Right renal cortex interstitium (tissue), 3 donors: ENCODE data around the gene ROM1. TPM values are rescaled to one million over a fixed set of nuclear protein-coding genes. Genes with fewer than 3 reads are reported as not detected.
A peak's percentile ranks its signal among the peaks of the same experiment; 100 is the strongest.
"Not testable (repeated sequence)": the region's sequence is repeated elsewhere in the genome, so short reads cannot be mapped to it uniquely, and the experiment has no call there.

Source experiments
- DNase-seq, 3 donors: peaks; one replicate each; pipeline ENCODE4 v3.0.0-alpha.2; 2013; ENCODE audit warnings: low read depth in 3 of 3, low spot score in 2 of 3
- polyA plus RNA-seq, 3 donors: library from polyadenylated mRNA; unstranded; fragments of 120-200 nt; gene quantifications; one replicate each; pipeline ENCODE4 v1.2.1, GENCODE V29; 2013; ENCODE audit not compliant: insufficient read length in 3 of 3

Gene ROM1
- polyA plus RNA-seq, 3 donors = 2.7 to 3.6 (median 3.6) TPM

DNA sequence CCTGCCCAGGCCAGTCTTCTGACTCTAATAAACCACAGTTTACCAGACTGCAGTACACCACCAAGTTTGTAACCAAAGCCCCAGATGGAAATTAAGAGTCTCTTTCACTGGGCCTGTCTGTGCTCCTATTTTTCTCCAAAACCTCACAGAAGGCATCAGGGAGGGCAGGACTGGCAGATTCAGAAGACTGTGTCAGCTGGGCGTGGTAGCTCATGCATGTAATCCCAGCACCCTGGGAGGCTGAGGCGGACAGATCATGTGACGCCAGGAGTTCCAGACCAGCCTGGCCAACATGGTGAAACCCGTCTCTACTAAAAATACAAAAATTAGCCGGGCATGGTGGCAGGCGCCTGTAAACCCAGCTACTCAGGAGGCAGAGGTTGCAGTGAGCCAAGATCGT is 27.7 kb upstream of the ROM1 start:
- not testable (repeated sequence) for DNase-seq

DNA sequence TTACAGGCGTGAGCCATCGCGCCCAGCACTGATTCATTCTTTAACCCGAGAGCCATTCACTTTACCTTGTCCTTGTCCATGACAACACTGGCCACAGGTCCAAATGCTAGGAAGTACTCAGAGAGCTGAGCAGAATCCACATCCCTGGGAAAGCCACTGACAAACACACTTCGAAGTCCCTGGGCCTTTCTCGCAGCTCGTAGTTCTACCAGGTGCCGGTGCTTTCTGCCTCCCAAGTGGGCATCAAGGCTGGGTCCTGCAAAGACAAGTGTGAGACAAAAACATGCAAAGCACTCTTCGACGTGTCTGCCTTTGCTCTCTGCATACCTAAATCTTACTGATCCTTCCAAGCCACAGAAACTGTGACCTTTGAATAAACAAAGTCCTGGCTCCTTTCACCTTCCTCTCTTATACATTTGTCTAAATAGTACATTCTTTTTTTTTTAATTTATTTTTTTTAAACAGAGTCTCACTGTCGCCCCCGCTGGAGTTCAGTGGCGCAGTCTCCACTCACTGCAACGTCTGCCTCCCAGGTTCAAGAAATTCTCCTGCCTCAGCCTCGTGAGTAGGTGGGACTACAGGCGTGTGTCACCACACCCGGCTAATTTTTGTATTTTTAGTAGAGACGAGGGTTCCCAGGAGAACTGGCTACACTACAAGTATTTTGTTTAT is 24.0 kb upstream of the ROM1 start:
- no peak for DNase-seq

DNA sequence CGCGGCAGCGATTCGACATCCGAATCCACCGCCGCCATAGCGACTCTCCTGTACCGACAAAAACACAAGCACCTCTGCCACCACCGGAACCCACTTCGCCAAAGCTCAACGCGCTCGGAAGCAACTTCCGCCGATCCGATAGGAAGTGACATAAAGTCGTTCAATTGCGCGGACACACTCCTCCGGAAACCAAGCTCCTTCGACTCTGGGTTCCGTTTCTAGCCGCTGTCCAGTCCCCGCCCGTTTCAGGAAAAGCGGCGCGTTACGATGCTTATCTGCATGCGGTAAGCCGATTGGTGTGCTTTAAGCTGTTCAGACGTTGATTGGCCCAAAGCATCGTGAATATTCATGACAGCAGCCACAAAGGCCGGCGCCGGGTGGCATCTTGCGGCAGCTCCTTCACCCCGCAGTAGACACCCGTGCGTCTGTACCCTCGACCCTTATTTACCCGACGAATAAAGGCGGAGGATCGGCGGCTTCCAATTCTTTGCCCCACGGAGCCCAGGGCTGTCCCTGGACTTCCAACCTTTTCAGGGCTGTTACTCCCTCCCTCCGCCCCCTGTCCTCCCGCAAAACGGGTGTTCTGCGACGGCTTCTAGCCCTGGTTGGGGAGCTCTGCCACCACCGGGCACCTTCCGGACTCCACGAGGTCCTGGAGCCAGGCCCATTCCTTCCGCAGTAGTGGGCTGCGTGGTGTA is 21.5 kb upstream of the ROM1 start, which contains the start of gene TUT1:
TSS of gene TUT1 (minus strand) at position 76 of the 698 bp plus-strand sequence. CDS start at position 38, 38 bp downstream.
- DNase-seq = peak; percentile 95 to 97 (median 97)

DNA sequence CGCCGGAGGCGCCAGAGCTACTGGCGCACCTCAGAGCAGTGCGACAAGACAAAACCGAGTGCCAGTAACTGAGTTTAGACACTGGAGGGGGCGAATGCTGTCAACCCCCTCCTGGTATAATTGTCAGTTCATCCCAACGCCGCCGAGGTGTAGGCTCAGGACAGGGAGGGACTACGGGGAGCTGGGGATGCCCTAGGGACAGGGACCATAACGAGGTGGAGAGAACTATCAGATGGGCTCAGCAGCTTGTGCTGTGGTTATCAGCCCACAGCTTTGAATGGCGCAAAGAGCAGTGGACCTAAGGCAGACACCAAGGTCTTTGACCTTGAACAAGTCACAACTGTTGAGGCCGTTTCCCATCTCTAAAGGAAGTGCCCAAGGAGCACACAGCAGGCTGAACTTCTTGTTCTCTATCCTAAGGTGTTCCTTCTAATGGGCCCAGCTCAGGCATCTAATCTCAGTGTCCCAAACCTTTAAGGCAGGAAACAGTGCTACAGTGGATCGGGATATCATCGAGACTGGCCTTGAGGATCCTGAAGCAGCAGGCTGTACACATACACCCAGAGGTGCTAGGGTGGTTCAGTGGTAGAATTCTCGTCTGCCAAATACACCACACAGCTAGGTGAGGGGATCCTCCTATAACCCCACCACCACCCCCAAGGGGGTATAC is 20.8 kb upstream of the ROM1 start:
- DNase-seq = no peak

DNA sequence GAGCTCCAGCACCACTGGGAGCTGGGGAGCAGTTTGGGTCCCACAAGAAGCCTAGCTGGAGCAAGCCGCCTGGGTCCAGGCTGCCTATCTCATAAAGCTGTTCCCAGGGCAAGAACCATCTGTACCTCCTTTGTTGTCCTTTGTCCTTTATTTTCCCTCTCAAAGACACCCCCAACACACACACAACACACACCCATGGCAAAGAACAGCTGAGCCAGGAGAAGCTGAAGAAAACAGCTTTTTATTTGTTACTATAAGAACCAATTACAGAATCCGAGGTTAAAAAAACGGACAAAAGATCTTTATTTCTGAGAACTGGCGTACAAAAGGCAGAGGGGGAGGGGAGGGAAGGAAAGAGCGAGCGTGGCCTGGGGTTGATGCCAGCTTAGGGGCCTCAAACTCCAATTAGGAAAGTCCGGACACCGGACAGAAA is 20.1 kb upstream of the ROM1 start:
- DNase-seq = no peak

DNA sequence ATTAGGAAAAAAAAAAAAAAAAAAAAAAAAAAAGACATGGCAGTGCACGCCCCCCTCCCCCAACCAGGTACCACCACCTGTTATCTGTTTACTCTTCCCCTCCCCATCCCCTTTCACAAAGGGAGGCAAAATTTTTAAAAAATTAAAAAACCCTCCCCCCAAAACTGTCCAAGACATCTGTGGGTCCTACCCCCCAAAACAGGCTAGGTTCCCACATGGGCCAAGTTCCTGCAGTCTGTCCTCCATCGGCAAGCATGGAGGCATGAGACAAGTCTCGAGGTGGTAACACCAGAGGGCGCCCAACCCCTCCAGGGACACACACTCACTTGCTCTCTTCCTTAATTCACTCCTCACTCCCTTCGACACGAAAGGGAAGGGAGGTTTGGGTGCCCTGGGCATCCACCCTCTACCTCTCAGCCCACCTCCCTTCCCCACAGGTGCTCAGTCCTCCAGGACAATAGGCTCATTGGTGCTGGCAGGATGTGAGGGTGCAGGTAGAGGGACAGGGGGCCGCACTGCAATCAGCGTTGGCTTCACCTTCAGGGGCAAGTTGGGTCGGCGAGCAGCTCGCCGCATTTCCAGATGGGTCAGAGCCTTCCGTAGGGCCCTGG is 19.5 kb upstream of the ROM1 start:
- no peak for DNase-seq

DNA sequence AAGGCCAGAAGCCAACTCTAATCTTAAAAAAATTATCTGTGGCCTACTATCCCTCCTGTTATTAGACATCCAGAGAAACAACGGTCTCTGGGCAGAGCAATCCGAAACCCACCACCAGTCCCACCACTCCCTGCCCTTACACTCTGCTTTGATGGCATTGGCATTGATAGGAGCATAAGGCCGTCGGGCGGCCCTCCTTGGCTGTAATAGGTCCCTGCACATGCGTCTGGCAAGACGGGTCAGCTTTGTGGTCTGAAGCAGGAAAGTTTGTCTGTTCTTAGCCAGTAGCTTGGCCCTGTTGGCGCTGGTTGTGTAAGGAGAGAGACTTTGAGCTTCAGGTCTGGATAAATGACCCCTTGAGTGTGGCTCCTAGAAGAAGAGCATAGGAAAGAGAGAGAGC is 17.9 kb upstream of the ROM1 start:
- DNase-seq = no peak

DNA sequence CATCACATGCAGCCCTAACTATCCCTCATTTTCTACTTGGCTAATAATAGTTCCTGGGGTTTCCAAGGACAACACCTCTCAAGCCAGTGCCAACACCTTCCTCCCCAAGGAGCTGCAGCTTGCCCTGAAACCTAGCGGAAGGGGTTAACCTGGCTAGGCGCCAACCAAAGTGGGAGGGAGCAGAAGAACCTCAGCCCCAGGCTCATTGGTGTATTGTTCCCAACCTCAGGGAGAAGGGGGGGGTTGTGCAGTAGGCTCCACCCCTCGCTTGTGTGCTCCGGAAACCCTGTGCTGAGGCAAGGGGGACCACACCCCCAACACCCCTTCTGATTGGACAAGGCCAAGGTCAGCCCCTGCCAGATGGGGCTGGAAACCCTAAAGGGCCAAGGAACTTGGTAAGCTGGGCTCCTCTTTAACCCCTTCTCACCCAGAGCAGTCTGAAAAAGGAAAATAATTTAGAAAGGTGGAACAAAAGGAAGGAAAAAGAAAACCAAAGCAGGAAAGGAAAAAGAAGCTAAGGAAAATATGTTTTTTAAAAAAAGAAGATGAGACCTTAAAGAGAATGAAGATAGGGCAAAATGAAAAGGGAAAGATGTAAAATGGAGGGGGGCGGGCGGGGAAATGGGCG is 13.9 kb upstream of the ROM1 start:
- DNase-seq = peak in 2 of 3 donors; percentile 86 to 91

DNA sequence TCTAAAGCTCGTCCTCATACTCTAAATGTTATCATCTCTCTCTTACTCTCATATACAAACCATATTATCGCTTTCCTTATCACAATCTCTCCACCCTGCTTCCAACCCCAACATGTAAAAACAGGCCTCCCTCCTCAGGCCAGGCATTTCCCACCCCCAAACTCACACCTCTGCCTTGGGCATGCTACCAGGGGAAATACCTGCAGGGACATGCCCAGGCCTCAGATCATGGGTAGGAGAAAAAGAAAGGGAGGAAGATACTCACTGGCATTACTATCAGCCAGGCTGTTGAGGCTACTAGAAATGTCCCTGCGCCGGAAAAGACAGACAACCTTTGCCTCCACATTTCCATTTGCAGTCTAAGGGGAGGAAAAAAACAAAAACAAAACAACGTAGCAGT is 13.2 kb upstream of the ROM1 start:
- no peak for DNase-seq

DNA sequence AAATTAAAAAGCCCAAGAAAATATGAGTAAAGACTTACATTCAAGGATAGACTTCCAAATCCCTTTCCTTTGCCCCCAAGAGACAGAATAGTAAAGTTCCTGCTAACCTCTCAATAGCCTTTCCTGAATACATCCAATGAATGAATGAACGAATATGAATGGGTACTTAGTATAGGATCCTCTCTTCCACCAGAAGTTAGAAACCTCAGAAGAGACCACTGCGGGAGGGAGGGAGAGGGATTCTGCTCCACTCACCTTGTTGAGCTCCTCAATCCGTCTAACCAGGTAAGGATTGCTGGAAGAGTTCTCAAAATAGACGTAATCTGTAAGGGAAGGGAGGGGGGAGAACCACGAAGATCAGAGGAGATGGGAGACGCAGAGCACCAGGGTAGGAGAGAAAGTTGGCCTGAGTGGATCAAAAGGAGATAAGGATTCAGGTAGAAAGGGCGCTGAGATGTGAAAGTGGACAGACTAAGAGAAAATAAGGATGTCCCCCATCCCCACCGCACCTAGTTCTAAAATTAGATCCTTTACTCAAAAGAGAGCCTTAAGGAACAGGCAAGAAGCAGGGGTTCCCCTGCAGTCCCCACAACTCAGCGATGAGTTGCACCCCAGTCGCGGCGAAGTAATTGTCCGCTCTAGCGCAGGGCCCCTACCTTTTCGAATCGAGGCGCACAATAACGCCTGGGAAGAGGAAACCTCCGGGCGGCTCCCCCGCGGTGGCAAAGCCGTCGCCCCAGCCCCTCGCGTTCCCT is 12.5 kb upstream of the ROM1 start:
- no peak for DNase-seq

DNA sequence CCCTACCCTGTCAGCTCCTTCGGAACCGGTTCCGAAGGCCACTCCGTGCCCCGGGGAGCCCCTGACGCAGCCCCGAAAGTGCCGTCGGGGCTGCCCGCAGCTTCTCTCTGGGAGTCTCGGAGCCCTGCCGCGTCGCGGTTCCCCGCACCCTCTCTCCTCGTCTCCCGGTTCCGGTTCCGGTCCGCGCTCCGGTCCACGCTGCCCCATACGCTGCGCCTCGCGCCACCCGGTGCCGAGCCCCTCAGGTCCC is 12.0 kb upstream of the ROM1 start:
- DNase-seq = no peak

DNA sequence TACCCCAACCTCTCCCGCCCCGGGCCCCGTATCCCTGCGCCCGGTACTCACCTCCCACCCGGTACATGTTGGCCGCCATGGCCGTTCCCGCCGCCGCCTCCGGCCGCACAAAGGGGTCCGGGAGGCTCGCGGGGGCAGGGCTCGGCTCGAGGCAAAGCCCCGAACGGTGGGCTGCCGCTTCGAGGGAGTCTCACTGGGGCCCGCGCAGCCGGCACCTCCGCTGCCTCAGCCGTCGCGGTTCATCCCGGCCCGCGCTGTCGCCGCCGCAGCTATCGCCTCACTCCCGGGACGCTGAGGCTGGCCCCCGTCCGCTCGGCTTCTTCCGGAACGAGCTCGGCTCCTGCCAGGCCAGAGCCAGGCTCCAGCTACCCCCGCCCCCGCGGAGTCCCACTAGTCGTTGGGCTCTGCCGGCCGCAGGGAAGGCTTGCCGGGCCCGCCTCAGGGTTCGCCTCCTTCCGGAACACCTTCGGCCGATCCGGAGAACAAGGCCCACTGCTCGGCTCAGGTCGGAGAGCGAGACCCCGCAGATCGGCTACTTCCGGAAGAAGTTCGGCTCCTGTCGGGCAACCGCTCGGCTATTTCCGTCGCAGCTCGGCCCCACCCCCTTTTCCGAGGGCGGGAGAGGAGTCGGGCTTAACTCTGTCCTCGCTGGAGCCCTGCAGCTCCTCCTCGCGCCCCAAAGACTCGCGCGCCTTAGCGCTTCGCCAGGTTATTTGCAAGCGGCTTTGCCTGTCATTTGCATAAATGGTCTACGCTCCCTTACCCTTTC is 11.5 kb upstream of the ROM1 start, which contains the start of gene MTA2:
TSS of gene MTA2 (minus strand) at position 494 of the 769 bp plus-strand sequence. CDS start at position 79, 415 bp downstream.
- DNase-seq = peak; percentile 90 to 96 (median 94)

DNA sequence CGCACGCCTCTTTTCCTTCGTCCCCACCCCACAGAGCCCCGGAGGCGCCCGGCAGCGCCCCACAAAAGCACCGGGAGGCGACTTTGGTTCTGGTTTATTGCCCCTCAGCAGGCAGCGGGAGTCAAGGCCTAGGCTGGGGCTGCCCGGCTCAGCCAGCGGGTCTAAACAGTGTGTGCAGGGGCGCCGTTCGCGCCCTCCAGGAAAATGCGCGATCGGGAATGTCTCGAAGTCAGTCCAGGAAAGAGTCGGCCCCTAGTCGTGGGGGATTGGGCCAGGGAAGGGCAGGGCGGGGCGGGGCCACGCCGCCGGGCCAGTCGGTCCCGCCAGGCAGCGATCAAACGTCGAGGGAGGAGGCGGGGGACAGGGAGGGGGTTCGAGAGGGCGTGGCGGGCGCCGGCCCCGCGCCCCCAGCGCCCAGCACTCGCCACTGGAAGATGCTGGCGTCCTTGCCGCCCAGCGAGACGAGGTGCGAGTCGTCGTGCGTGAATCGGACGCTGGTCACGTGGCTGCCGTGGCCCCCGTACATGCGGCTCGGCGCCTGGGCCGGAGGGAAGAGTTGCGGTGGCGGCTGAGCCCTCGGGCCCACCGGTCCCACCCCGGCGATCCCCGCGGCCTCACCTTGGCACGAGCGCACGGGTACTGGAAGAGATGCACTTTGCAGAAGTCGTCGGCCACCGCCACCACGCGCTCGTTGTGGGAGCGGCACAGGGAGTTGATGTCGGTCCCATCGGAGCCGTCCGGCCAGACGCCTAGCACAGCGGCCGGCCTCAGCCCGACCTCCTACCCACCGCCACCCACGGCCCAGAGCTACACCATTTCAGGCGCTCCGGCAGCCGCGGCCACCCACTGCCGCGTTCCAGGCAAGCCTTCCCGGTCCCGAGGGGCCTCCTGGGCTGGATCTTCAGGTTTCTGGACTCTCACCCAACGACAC is 10.7 kb upstream of the ROM1 start:
- no peak for DNase-seq

DNA sequence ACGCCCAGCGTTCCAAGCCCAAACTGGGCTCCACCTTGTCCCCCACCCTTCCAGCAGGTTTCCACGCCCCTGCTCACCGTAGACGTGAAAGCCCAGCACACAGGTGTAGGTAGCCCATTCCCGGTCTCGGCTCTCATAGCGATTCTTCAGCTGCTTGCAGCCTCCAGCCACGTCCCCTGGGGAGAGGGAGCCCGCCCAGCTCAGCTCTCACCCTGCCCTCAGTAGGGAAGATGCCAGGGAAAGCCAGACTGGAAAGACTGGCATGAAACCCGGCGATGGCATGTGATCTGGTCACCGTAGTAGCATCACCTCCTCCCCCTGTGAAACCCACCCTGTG is 10.0 kb upstream of the ROM1 start:
- DNase-seq = no peak

DNA sequence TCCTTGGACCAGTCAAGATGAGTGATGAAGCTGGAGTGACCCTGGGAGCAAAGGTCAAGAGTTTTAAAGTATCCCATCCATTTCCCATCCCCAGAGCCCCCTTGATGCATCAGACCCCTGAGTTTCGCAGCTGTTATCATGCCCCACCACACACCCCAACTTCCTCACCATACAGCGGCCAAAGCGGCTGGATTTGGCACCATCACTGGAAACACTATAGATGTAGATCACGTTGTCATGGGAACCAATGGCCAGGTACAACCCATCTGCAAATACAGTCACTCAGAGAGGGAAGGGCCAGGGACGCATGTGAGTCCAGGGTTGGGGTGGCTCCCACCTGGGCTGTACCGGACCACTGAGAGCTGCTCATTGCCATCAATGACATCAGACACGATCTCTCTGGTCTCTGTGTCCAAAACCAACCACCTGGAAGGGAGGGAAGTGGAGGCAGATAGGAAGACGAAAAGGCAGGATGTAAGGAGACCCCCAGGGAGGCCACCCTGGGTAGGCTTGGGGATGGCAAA is 9.2 kb upstream of the ROM1 start:
- no peak for DNase-seq

DNA sequence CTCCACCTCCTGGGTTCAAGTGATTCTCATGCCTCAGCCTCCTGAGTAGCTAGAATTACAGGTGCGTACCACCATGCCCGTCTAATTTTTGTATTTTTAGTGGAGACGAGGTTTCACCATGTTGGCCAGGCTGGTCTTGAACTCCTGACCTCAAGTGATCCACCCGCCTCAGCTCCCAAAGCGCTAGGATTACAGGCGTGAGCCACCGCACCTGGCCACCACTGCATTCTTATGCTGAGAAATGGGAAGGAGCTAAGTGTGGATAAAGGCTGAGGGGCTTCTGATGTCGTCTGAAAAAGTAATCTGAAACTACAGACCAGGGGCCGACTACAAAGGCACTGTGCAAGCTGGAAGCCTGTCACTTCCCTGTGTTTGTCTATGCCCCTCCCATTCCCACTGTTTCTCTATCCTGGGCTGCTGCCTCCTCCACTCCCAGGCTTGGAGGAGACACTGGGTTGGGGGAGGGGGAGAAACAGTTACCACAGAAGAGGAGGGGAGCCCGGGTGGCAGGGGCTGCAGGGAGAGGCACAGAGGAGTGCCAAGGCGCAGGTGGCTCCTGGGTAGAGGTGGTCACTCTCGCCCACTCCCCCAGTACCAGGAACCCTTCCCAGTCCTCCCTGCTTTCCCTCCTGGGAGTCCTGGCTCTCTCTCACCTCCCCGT is 8.5 kb upstream of the ROM1 start:
- no peak for DNase-seq

DNA sequence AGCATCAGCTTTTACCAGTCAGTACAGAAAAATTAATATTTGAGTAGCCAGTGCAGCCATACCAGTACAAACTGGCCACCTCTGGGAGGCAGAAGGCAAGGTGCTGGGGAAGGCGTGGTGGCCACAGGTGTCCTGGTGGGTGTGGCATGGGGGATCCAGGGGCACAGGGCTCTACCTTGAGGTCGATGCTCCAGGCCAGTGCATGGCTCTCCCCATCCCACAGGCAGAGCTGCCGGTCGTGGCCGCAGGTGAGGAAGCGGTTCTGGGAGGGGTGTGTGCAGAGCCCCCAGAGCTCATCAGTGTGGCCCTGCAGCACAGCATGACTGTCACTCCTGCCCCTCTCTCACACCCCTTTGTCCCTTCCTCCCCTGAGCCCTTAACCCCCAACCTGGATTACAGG is 7.6 kb upstream of the ROM1 start:
- no peak for DNase-seq

DNA sequence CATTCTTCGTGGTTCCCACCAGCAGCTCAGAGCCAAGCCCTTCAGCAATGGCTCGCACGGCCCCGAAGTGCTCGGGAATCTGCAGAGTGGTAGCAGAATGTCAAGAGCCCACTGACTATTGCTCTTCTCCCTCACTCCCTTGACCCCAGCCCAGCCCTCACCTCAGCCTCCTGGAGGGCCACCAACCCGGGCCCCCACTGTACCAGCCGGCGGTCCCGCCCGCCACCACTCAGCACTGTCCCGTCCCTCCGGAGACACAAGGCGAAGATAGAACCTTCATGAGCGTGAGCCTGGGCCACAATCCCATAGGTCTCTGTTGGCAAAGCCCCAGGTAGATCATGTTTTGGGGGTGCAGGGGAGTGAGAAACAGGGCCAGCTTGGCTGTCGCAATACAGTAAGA is 7.2 kb upstream of the ROM1 start:
- DNase-seq = no peak
